ENCODE results near the gene DTNA.
"Not testable (repeated sequence)": the region's sequence is repeated elsewhere in the genome, so short reads cannot be mapped to it uniquely, and the experiment has no call there.

The DTNA gene
- 0 to 0.09 reads per million in 2 experiments for total RNA-seq

GRCh38 chr18:34709750-34710441, at the start of gene DTNA:
Gene DTNA (plus strand): TSS chr18:34710298. CDS start chr18:34755977, 45,679 bp downstream.
- DNase-seq (ENCODE audit: low read depth), result no peak

GRCh38 chr18:34660572-34660971, 49.5 kb upstream of the DTNA start:
- no peak for DNase-seq (ENCODE audit: low read depth)

GRCh38 chr18:34661464-34662087, 48.5 kb upstream of the DTNA start:
- DNase-seq (ENCODE audit: low read depth), result no peak

- DNase-seq (ENCODE audit: low read depth), result no peak
These were observed 33.1 kb upstream of the DTNA start for GRCh38 chr18:34676816-34677574.

GRCh38 chr18:34689750-34690149, 20.3 kb upstream of the DTNA start:
- not testable (repeated sequence) for DNase-seq (ENCODE audit: low read depth)

GRCh38 chr18:34691614-34692013, 18.5 kb upstream of the DTNA start:
- DNase-seq (ENCODE audit: low read depth), result no peak

GRCh38 chr18:34694591-34695165, 15.4 kb upstream of the DTNA start:
- DNase-seq (ENCODE audit: low read depth), result no peak

GRCh38 chr18:34695310-34695709, 14.8 kb upstream of the DTNA start:
- no peak for DNase-seq (ENCODE audit: low read depth)

- DNase-seq (ENCODE audit: low read depth), result no peak
These were observed 13.4 kb upstream of the DTNA start for GRCh38 chr18:34696671-34697070.

- DNase-seq (ENCODE audit: low read depth), result no peak
These were observed 12.9 kb upstream of the DTNA start for GRCh38 chr18:34697233-34697632.

- DNase-seq (ENCODE audit: low read depth), result no peak
These were observed 12.2 kb upstream of the DTNA start for GRCh38 chr18:34697891-34698290.

GRCh38 chr18:34701911-34702310, 8.2 kb upstream of the DTNA start:
- no peak for DNase-seq (ENCODE audit: low read depth)

- DNase-seq (ENCODE audit: low read depth), result no peak
These were observed 7.3 kb upstream of the DTNA start for GRCh38 chr18:34702814-34703213.

GRCh38 chr18:34704074-34704473, 6.0 kb upstream of the DTNA start:
- no peak for DNase-seq (ENCODE audit: low read depth)

- no peak for DNase-seq (ENCODE audit: low read depth)
These were observed 5.3 kb upstream of the DTNA start for GRCh38 chr18:34704823-34705222.

GRCh38 chr18:34707670-34708069, 2.4 kb upstream of the DTNA start:
- no peak for DNase-seq (ENCODE audit: low read depth)

GRCh38 chr18:34709104-34709503, 994 bp upstream of the DTNA start:
- DNase-seq (ENCODE audit: low read depth), result no peak

- DNase-seq (ENCODE audit: low read depth), result no peak
These were observed 388 bp downstream of the DTNA start for GRCh38 chr18:34710458-34710914.

GRCh38 chr18:34710934-34711333, 836 bp downstream of the DTNA start:
- no peak for DNase-seq (ENCODE audit: low read depth)

GRCh38 chr18:34716111-34716510, 6.0 kb downstream of the DTNA start:
- not testable (repeated sequence) for DNase-seq (ENCODE audit: low read depth)

GRCh38 chr18:34718610-34719009, 8.5 kb downstream of the DTNA start:
- DNase-seq (ENCODE audit: low read depth), result no peak

- no peak for DNase-seq (ENCODE audit: low read depth)
These were observed 10.1 kb downstream of the DTNA start for GRCh38 chr18:34720220-34720619.

Measured in T follicular helper cell (primary cell).